GM12801 (cell line): ENCODE measurements around the gene PFKP.

Experiments used
- CTCF ChIP-seq: IDR thresholded peaks from one replicate; pipeline ENCODE4 v1.5.1; 2011; ENCODE audit warnings: control low read depth; ENCODE audit not compliant: insufficient read length; ENCODE audit errors: extremely low read depth

Gene PFKP

GRCh38 chr10:3067118-3067858 is at the start of gene PFKP:
TSS of gene PFKP (plus strand) at chr10:3067548. CDS start at chr10:3067596, 48 bp downstream.
- no peak for TF ChIP-seq CTCF

- no peak for TF ChIP-seq CTCF
These were observed 49.1 kb upstream of the PFKP start for GRCh38 chr10:3018247-3018646.

- TF ChIP-seq CTCF = no peak
These were observed 47.0 kb upstream of the PFKP start for GRCh38 chr10:3020311-3020710.

GRCh38 chr10:3020881-3021280 is 46.5 kb upstream of the PFKP start:
- no peak for TF ChIP-seq CTCF

- no peak for TF ChIP-seq CTCF
These were observed 45.3 kb upstream of the PFKP start for GRCh38 chr10:3022027-3022426.

- TF ChIP-seq CTCF = no peak
These were observed 43.5 kb upstream of the PFKP start for GRCh38 chr10:3023892-3024291.

- TF ChIP-seq CTCF = no peak
These were observed 42.2 kb upstream of the PFKP start for GRCh38 chr10:3025026-3025683.
